Measurements from ENCODE around the gene P2RY12.

GRCh38 chr3:151367448-151367847, 17.1 kb downstream of the P2RY12 start:
- TF ChIP-seq CTCF (conservative IDR thresholded peaks at IDR 0.05; ENCODE audit: low read depth, low read length) (no peak), EZH2phosphoT487 (IDR thresholded peaks at IDR 0.05; ENCODE audit: borderline replicate concordance, low read length) (no peak)
